ENCODE measurements around the gene SCN3B.

SCN3B gene

DNA sequence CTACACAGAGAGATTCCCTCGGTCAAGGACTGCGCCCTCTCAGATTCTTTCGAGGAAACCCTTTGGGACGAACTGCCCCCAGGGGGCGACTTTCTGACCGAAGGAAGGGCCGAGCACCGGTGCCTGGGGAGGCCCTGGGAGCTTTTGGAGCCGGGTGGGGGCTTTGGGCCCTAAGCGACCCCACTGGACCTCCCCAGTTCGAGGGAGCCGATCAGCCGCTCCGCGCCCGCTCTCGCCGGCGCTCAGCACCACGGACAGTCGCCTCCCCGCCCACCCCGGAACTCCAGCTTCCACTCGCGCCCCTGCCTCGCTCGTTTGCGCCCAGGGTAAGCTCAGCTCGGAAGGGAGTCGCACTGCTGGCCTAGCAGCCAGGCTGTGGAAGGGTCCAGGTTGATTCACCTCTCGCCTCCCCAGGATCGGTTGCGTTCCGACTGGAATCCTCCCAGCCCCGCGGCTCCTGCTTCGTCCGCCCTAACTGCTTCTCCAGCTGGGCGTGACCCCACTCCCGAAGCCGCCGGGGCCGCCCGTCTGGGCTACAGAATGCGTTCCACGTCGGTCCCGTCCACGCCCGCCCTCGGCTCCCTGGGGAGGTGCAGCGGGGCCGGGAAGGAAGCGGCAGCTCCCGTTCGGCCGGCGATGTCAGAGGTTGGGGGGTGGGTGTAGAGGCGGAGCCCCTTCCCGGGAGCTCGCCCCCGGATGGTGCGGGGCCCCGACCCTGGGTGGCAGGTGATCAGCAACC lies 428 bp downstream of the SCN3B start:
- peak; percentile 50 for DNase-seq

DNA sequence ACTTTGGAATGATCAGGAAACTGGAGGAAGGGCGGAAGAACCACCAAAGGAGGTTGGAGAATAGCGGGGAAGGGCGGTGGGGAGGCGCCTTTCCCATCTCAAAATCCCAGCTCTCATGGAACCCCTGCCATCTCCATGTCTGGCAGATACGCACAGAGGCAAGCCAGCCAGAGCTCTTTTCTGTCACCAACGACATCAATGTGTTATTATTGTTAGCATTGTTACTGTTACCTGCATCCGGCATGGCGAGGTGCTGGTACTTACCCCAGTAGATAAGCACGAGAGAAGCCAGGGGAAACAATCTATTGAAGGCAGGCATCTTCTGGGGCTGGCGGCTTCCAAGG lies 969 bp downstream of the SCN3B start:
- DNase-seq = no peak

DNA sequence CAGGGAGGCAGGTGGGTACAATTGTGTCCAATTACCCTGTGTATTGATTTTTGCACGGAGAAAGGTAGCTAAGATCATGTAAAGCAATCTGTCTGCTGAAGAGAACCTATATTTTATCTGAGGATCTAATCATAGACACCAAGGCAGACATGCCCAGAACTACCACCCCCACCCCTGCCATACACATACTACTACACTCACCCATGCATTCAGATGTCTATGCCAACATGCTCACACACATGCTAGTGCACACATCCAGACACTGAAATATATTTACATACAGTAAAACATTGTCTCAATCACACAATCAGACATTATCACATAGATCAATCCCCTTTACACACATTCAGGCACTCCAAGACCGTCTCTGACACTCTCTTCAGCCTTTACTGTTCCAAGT lies 1.8 kb downstream of the SCN3B start:
- no peak for DNase-seq

DNA sequence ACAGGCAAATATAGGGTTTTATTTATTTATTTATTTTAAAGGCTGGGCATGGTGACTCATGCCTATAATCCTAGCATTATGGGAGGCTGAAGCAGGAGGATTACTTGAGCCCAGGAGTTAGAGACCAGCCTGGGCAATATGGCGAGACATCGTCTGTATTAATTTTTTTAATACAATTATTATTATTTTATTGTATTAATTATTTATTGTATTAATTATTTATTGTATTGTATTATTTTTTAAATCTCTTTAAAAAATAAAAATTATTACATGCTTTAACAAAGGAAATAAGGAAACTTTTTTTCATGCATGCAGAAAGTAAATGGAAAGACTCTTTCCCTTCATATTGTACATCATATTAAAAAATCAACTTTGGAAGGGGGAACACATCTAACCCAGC lies 3.5 kb downstream of the SCN3B start:
- DNase-seq = no peak

DNA sequence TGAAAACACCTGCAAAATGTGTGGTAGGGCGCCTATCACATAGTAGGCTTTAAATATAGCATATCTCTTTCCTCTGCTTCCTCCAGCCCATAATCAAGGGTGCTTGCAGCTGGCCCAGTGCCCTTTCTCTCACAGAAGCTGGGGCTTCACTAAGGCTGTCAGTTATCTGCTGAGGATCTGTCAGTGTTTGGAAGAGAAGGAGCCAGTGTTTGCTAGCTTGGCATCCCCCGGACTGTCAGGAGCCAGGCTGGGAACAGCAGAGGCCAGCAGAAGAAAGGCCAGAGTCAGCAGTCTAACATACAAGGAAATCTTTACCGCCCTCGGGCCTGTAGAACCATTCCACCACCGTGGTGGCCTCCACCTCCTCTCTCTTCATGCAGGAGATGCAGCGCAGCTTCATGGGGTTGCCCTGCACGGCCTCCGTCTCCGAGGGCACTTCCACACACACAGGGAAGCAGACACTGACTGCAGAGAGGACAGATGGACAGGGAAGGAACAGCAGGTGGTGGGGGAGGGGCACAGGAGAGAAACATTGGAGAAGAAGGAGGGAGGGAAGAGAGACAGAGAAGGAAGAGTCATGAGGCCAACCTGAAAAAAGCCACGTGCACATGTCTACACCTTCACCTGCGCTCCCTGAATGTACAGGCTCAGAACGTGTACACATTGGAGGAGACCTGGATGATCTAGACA lies 9.0 kb downstream of the SCN3B start:
- no peak for DNase-seq

DNA sequence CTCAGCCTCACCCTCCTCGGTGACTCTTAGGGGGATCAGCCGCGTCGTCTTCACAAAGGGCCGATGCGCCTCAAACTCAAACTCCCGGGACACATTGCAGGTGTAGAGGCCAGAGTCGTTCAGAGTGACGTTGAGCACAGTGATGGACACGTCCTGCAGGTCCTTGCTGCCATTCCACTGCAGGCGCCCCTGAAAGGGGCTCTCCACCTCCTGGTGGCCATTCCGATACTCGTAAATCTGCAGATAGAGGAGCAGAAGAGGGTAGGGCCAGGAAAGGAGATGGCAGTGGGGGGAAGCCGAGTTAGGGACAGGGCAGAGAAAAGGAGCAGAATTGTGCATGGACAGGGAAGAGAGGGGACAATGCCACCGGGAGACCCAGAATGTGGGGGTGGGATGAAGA lies 12.0 kb downstream of the SCN3B start:
- no peak for DNase-seq

DNA sequence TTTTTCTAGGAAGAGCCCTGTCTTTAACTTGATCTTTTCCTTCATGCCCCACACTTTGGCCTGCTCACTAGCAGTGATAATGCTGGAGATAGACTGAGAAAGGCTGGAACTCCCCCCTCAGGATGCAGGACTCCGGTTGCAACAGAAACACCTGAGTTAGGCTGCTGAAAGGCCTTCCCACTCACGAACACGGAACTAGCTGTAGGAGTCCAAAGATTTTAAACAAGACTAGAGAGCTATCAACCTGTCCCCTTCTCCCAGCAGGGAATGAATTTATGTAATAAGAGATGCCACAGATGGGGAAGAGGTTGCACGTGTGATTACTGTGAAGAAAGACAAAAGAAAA lies 13.0 kb downstream of the SCN3B start:
- DNase-seq = no peak

DNA sequence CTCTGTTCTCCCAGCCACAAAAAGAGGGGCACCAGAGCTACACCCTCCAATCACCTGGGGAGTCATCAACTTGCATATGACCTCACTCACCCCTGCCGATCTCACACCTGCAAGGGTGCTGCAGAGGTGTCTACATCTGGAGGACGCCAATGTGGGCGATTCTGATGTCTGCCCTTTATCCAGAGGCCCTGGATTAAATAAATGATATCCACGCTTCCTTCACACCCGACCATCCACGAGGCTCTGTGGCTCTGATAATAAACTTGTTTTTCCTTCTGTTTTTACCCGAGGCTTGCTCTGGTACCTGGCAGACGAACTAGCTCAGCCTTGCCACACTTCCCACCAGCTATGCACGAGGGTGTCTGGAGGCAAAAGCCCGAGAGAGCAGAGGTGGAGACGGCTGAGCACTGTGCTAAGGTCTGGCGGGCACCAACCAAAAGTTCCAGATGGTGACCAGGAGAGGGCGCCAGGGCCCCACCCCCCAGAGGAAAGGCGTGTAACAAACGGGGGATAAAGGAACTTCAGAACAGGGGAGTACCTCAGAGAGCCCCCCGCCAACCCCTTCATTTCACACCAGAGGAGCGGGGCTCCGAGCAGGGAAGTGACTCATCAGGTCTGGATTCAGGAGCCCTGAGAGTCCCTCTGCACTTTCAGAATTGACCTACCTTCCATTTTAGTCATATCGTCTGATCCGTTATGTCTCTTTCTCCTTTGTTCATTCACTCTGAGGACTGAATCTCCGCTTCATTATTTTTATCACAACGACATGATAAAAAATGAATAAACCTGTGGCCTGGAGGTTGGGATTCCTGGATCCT lies 13.5 kb downstream of the SCN3B start:
- DNase-seq = peak; percentile 63

DNA sequence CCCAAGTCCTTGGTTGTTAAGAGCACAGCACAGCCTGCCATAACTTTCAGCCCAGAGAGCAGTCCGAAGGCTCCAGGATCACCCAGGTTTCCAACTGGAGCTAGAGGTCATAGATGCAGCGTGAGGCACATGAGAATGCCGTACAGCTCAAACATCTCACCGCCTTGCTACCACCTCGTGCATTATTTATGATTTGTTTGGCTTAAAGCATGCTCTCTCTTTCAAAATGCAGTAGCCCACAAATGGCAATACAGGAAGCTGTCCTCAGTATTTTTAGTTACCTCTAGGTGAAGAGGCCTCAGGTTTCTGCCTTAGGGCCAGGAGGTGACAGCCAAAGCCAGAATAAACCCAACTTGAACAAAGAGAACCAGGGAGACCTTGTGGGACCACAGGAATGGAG lies 14.4 kb downstream of the SCN3B start:
- DNase-seq = no peak

DNA sequence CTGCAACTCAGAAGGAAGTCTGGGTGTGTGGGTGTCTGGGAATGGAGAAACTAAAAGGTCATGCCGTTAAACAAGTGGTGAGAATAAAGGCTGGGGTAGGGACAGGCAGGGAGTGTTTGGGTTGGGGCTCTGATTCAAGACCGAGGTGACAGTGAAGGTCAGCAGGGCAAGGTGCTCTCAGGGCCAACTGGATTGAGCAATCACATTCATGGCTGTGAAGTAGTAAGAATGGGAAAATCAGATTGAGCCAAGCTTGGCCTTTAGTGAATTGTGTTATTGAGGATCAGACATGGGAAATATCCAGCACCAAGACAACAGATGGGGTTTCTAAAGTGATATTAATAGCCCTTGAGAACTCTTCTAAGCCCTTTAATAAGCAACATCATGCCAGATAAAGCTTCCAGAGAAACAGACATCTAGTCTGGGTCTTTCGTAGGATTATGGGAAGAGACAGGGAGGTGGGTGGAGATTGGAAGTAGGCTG lies 24.3 kb downstream of the SCN3B start:
- no peak for DNase-seq

DNA sequence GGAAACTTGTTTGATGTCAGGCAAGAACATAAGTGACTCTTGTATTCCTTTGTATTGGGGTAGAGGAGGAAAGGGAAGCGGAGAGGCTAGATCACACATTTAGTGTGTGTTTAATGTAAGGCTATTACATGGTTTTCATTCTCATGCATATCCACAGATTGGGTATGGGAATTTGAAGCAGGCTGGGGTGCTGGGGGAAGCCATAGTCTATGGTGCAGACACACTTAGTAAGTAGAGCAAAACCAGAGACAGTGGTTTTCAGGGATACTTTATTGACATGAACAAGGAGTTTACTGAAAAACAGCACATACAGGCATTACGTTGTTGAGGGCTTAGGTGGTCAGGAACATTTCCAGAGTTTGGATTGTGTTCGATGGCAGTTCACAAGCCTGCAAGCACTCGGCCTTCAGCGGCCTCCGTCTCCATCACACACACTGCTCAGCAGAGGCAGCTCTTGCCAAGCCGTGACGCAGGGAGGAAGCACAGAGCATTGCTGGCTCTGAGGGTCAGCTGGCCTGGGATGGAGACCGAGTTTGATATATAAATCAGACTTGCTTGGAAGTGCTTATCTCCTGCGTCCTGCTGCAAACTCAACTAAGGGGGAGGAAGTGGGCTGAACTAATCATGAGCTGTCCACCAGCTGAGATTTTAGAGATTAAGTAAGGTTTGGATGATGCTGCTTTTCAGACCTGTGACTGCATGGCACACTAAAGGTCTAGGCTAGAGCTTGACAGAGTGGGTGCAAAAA lies 25.3 kb downstream of the SCN3B start:
- no peak for DNase-seq

DNA sequence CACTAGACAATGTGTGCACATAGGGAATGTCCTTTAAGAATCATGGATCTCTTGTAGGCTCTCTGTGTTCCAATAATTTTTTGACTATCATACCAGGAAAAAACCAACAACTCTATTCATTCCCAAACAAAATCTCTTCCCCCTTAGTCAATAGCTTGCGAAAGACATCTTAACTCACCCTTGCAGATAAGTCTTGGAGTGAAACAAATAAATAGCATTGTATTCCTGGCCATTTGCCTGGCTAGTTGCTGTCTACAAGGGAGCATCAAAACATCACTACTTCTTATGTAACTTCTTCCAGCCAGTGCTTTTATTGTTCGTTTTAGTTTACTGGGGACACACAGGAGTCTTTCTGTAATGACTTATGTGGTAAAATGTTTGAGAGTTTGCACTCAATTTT lies 29.4 kb downstream of the SCN3B start:
- no peak for DNase-seq

DNA sequence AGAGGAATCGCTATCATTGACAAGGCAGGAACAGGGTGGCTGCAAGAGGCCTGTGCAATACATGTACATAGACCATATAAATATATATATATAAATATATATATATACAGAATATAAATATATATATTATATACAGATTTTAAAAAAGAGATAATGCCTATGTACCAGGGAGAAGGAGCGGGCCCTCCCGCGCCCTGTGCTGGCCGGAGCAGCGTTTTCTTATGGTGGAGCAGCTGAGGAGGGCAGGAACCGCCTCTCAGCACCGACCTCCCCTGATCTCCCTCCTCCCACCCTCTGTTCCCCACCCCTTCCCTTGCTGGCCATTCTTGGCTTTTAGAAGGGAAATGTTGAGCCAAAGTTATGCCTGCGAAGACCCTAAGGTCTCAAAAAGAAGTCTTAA lies 31.8 kb downstream of the SCN3B start:
- DNase-seq = no peak

DNA sequence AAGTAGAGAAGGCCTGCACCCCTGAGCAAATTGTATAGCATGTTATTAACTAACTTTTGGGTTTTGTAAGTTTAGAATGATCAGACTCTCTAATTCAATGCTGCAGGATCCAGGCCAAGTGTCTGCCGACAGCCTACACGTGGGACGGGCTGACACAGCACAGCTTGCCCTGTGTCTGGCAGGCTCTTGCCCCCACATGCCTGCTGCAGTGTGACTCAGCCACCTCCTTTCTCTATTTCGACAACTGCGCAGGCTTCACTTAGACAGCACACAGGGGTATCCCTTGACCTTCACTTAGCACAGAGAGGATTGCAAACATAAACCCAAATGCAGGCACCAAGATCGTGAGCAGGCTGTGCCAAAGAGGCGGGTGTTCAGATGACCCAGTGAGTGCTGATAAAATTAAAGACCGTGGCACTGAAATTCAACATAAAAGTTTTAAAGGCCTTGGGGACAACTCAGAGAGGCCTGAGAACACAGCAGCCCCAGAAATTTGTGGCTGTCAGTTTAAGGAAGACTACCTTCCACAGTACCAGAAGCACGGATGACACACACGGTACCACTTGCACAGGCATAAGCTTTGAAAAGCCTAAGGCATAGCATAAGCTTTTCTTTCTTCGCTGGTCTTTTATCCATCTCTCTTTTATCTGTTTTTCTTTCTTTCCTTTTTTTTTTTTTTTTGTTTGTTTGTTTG lies 37.8 kb downstream of the SCN3B start:
- DNase-seq = no peak

DNA sequence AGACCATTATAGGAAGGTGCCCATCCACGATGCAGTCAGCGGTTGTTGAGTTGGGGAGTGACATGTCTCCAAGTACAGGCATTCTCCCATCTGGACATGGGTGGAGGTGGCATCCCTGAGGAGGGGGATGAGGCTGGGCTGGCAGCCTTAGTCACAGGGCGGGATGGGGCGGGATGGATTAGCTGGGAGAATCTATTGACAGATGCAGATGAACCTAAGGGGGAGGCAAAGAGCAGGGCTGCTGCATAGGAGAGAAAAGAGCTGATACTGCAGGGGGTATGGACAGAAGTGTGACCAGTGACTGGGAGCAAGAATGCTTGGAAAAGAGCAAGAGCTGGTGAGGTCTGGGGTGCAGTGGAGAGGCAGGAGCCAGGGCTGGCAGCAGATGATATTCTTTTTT lies 42.7 kb downstream of the SCN3B start:
- no peak for DNase-seq

DNA sequence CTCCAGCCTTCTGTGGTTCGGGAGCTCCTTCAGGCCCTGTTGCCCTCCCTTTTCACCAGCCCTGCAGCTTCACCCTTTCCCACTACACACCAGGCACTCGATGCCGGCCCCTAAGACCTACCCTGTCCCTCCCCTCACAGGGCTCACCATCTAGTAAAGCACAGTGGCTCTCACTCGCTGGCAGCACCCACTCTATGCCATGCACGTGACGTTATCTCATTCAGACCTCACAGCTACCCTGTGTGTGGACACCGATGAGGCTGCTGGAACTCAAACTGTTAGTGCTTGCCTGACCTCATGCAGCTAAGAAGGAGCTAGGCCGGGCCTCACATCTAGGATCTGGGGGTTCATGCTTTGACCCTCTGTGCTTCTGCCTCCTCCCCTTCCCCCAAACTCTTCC lies 45.5 kb downstream of the SCN3B start:
- no peak for DNase-seq

DNA sequence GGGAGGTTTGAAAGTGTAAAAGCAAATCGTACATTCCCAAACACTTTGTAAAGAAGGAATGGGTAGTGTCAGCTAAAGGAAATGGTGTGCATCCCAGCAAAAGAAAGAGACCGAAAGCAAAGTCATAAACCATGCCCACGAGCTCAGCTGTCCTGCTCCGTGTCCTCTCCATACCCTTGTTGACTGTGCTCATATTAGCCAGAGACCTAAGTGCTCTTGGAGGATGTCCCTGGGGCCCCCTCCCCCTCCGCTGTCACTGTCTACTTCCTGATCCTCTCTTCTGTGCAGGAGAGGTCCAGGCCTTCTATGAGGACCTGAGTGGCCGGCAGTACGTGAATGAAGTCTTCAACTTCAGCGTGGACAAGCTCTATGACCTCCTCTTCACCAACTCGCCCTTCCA lies 46.1 kb downstream of the SCN3B start:
- DNase-seq = no peak

DNA sequence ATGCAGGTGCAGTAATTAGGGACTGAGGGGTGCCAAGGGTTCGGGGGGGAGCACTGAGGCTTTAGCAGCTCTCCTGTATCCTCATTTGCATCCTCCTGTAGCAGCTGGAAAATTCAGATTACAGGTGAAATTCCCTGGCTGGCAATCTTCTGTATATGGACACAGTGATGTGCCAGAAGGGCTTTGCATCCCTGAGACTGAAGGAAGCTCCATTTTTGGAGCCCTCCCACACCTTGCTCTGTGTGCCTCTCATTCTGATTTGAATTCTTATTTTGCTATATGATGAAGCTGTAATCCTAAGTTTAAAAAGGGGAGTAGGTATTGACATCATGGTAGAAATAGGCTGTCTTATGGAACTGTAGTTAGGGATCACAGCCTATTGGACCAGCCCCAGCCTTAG lies 46.6 kb downstream of the SCN3B start:
- no peak for DNase-seq

DNA sequence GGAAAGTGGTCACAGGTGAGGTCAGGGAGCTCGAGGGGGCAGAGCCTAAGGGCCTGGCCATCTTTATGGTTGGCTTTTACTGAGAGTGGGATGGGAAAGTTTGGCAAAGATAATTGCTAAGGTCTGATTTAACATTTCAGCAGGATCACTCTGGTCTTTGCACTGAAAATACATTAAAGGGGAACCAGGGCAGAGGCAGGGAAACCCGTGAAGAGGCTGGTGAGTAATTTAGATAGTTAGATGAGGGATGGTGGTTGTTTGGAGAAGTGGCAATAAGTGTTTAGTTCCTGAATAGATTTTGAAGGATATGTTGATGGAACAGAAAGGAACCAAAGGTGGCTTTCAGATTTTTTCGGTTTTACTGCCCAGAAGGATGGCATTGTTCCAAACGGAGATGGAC lies 50.8 kb downstream of the SCN3B start:
- DNase-seq = no peak

DNA sequence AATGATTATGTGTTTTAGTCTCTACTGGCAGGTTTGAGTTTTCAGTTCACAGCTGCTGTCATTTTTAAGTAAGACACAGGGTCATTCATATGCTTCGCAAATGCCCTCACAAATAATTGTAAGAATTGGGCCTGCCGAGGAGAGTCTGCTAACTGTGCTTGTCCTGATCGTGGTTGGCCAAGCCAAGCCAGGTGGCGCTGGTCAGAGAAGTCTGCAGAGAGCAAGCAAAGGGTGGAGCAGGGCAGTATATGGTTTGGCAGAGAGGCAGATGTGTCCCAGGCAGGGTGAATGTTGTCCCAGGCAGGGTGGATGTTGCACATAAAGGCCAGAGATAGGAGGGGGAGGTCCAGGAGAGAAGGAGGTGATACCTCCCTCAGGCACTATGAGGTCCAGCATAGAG lies 52.7 kb downstream of the SCN3B start:
- no peak for DNase-seq

DNA sequence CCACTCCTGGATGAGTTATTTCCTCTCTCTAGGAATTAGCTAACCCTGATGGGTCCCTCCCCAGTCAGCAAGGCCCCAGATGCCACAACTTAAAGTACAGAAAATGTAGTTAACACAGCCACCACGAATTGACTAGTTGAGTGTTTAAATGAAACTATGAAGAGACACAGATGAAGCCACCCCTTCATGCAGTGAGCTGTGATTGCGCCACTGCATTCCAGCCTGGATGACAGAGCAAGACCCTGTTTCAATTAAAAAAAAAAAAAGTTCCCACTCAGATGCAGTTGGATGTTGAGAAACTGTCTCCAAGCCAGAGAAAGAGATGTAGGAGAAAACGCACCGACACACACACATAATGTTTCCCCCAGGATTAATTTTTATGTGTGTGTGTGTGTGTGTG lies 53.3 kb downstream of the SCN3B start:
- no peak for DNase-seq

DNA sequence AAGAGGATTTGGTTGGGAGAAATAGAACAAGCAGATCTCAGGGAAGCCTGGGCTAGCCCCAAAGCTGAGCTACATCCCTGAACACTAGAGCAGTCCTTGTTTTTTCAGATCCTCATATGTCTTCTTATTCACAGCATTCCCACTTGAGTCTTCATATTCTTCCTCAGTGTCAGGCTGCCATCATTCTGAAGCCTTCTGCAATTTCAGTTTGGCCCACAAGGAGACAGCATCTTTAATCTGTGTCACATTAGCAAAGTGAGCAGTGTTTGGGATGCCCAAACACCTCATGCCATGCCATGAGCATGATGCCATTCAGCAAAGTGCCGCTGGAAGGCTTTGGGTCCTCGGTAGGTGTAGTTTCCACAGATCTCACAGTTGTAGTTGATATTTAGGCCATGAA lies 56.6 kb downstream of the SCN3B start:
- no peak for DNase-seq

DNA sequence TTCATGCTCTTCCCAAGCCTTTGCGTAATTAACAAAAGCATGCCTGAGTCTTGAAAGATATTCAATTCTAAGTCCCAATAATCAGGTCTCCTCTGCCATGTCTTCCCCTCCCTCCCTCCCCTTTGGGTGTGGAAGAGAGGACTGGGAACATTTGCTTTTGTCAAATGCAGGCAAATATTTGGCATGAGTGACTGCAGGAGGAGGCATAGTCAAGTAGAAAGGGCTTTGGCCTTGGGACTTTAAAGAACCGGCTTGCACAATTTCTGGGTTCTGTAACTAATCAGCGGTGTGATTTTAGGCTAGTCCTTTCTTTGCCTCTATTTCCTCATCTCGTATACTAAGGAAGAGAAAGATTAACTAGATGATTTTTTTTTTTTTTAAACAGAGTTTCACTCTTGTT lies 59.5 kb downstream of the SCN3B start:
- no peak for DNase-seq

All from stimulated activated CD4-positive, alpha-beta T cell treated with anti-CD3 and anti-CD28 coated beads, Interleukin-15, amount 100 ng/mL, for 24 hours (primary cell).